Measurements from ENCODE around the gene C12orf75.

- no peak for TF ChIP-seq CTCF (IDR thresholded peaks at IDR 0.05)
- TF ChIP-seq POLR2AphosphoS5 (IDR thresholded peaks at IDR 0.05) = no peak
Observed at GRCh38 chr12:105384220-105384619, 53.7 kb downstream of the C12orf75 start.
